K562 (cell line): Measurements from ENCODE around the gene S100P. TPM values are rescaled to one million over a fixed set of nuclear protein-coding genes. Genes with fewer than 3 reads are reported as not detected.

Source experiments
- ATAC-seq: fragments of 200-7000 bp; cut with Tn5 transposase; 3 replicates; pipeline ENCODE4 v1.9.1; 2020; ENCODE audit warnings: moderate library complexity
- BruUV-seq: library from RNA; stranded (reverse); fragments of 400-500 nt; replicated peaks from 2 replicates; lab custom pipeline; 2021; lab: Mats Ljungman, UMichigan
- CTCF ChIA-PET: fragments of 300-600 bp; formaldehyde crosslinking; extraction: SDS; loops from one replicate; lab custom pipeline; 2021; ENCODE audit warnings: low intra/inter-chr PET ratio; lab: Yijun Ruan, JAX
- POLR2A ChIA-PET: fragments of 300-600, 350-650 bp; sonication (Branson Sonifier 250); formaldehyde crosslinking; extraction: SDS; loops from one replicate; lab custom pipeline; 2021; ENCODE audit warnings: antibody characterized with exemption, inconsistent platforms; lab: Yijun Ruan, JAX
- DNase-seq, 4 experiments: peaks; one replicate each; pipeline versions ENCODE4 v3.0.0 to v3.0.0-alpha.2; 2011 to 2018; ENCODE audit warnings: low spot score in 3 of 4, mixed read lengths in 3 of 4; ENCODE audit errors: extremely low read depth in 1 of 4
- FAIRE-seq: peaks from 2 replicates; lab custom pipeline; 2011; peaks lifted over from hg19 to GRCh38; lab: Jason Lieb, UNC
- H2AFZ ChIP-seq: 2 replicates; pipeline ENCODE4 v1.6.0; 2011; ENCODE audit warnings: low read depth, low read length, control low read depth, inconsistent platforms
- H3K27ac ChIP-seq: fragments of 200-600 bp; 3 replicates; pipeline ENCODE4 v1.8.0; 2011; ENCODE audit warnings: low read depth, mild to moderate bottlenecking, control low read depth, inconsistent platforms, low read length, moderate library complexity, mixed read lengths; ENCODE audit errors: extremely low read depth
- H3K27me3 ChIP-seq, 2 experiments: fragments of 300-600 bp in 1 of 2; 2 replicates in 1 of 2; 3 replicates in 1 of 2; pipeline versions ENCODE4 v1.6.0 to v1.8.0; 2011; ENCODE audit warnings: inconsistent platforms in 2 of 2, low read length in 2 of 2, mild to moderate bottlenecking in 1 of 2, mixed read lengths in 1 of 2, moderate library complexity in 1 of 2; ENCODE audit not compliant: control insufficient read depth in 2 of 2, insufficient read depth in 2 of 2
- H3K36me3 ChIP-seq: fragments of 300-600 bp; 3 replicates; pipeline ENCODE4 v1.8.0; 2011; ENCODE audit warnings: mild to moderate bottlenecking, low read length, inconsistent platforms; ENCODE audit not compliant: control insufficient read depth, insufficient read depth
- H3K4me1 ChIP-seq, 2 experiments: fragments of 200-600 bp in 1 of 2; replicated peaks in 1 of 2; 2 replicates in 1 of 2; 3 replicates in 1 of 2; pipeline versions ENCODE4 v1.5.1 to v1.8.0; 2011; ENCODE audit warnings: inconsistent platforms in 2 of 2, low read length in 2 of 2, mild to moderate bottlenecking in 1 of 2, mixed read lengths in 1 of 2, moderate library complexity in 1 of 2; ENCODE audit not compliant: control insufficient read depth in 2 of 2, insufficient read depth in 2 of 2
- H3K4me2 ChIP-seq: 2 replicates; pipeline ENCODE4 v1.6.1; 2011; ENCODE audit warnings: low read length, control low read depth, inconsistent platforms, mixed read lengths; ENCODE audit not compliant: insufficient read depth
- H3K4me3 ChIP-seq: fragments of 200-600 bp; sonication (generic), shearing (Covaris generic); 2 replicates; pipeline ENCODE4 v1.5.1; 2016; ENCODE audit warnings: control low read depth, inconsistent platforms
- H3K79me2 ChIP-seq: fragments of 200-600 bp; 3 replicates; pipeline ENCODE4 v1.8.0; 2011; ENCODE audit warnings: low read length, inconsistent platforms; ENCODE audit not compliant: control insufficient read depth, insufficient read depth
- H3K9ac ChIP-seq, 2 experiments: 2 replicates each; pipeline versions ENCODE4 v1.6.0 to v1.6.1; 2011; ENCODE audit warnings: low read depth in 2 of 2, low read length in 2 of 2, control low read depth in 1 of 2, inconsistent platforms in 1 of 2, mild to moderate bottlenecking in 1 of 2, mixed read lengths in 1 of 2; ENCODE audit not compliant: insufficient read depth in 1 of 2
- H3K9me1 ChIP-seq: one replicate; pipeline ENCODE4 v1.6.0; 2011; ENCODE audit warnings: inconsistent platforms, mild to moderate bottlenecking, low read length, moderate library complexity; ENCODE audit not compliant: control insufficient read depth, insufficient read depth
- H3K9me3 ChIP-seq: replicated peaks from 2 replicates; pipeline ENCODE4 v1.5.1; 2011; ENCODE audit warnings: low read depth, low read length, inconsistent platforms; ENCODE audit not compliant: control insufficient read depth, insufficient read depth
- H4K20me1 ChIP-seq: replicated peaks from 2 replicates; pipeline ENCODE4 v1.6.1; 2011; ENCODE audit warnings: low read length, inconsistent platforms, mixed read lengths; ENCODE audit not compliant: control insufficient read depth, insufficient read depth
- BRD4 ChIP-seq: fragments of 200-600 bp; sonication (generic); IDR thresholded peaks from 2 replicates; pipeline ENCODE4 v1.6.1; 2017; ENCODE audit warnings: inconsistent platforms
- GATAD2A ChIP-seq: fragments of 450-650 bp; IDR thresholded peaks from 2 replicates; pipeline ENCODE4 v1.6.1; 2017
- MAFG ChIP-seq: fragments of 450-650 bp; conservative IDR thresholded peaks from 2 replicates; pipeline ENCODE4 v1.6.1; 2016; ENCODE audit warnings: missing genetic modification characterization, missing compliant biosample characterization
- NFE2L1 ChIP-seq: fragments of 450-650 bp; IDR thresholded peaks from 2 replicates; pipeline ENCODE4 v1.6.1; 2016; ENCODE audit warnings: missing genetic modification characterization, low read depth, mild to moderate bottlenecking, missing compliant biosample characterization, moderate library complexity, borderline replicate concordance
- POLR2G ChIP-seq: fragments of 200-400 bp; formaldehyde crosslinking; IDR thresholded peaks from 2 replicates; pipeline ENCODE4 v1.6.1; 2017; ENCODE audit warnings: low read depth, mild to moderate bottlenecking, antibody characterized with exemption, low read length, moderate library complexity
- PTRF ChIP-seq: fragments of 450-650 bp; IDR thresholded peaks from 2 replicates; pipeline ENCODE4 v1.6.1; 2016; ENCODE audit warnings: mild to moderate bottlenecking, missing genetic modification characterization, missing compliant biosample characterization
- RBM25 ChIP-seq: fragments of 200-400 bp; formaldehyde crosslinking; IDR thresholded peaks from 2 replicates; pipeline ENCODE4 v1.6.1; 2018; ENCODE audit warnings: low read length, low read depth, moderate library complexity; ENCODE audit not compliant: severe bottlenecking
- SP1 ChIP-seq: sonication (generic); formaldehyde crosslinking; IDR thresholded peaks from 2 replicates; pipeline ENCODE4 v1.8.1; 2022; ENCODE audit warnings: mild to moderate bottlenecking, missing genetic modification reagents
- ZBTB1 ChIP-seq: sonication (generic); formaldehyde crosslinking; IDR thresholded peaks from 2 replicates; pipeline ENCODE4 v1.8.1; 2023; ENCODE audit warnings: missing genetic modification reagents, low read depth, mild to moderate bottlenecking, borderline replicate concordance
- ZNF764 ChIP-seq: fragments of 250-450 bp; sonication (Bioruptor Pico); IDR thresholded peaks from 2 replicates; pipeline ENCODE4 v1.4.0; 2020; ENCODE audit warnings: low read depth, mild to moderate bottlenecking, moderate library complexity
- ZSCAN29 ChIP-seq: fragments of 450-650 bp; IDR thresholded peaks from 2 replicates; pipeline ENCODE4 v1.6.1; 2017
- WGBS: fragments of 100-300 bp; shearing (Covaris generic); methylation state at CpG from one replicate; pipeline ENCODE4 v1.1.6; 2016; ENCODE audit warnings: low coverage, mixed read lengths; ENCODE audit not compliant: insufficient coverage; ENCODE audit errors: missing lambda C conversion rate; 5-methylcytosine and 5-hydroxymethylcytosine counted together
- in situ Hi-C: fragments of 300-500 bp; cut with MboI; formaldehyde crosslinking; loops from 4 replicates; pipeline ENCODE4 v1.15.0; 2018; ENCODE audit warnings: inconsistent platforms, mixed read lengths
- intact Hi-C: fragments of 100-400 bp; cut with micrococcal nuclease; formaldehyde crosslinking; loops from 2 replicates; pipeline ENCODE4 v1.14.2; 2022
- polyA plus RNA-seq, 8 experiments: library from polyadenylated mRNA; depleted of rRNA in 4 of 8; stranded (reverse) in 5 of 8; unstranded in 3 of 8; fragments of >200 nt; fragmentation: Nextera tagmentation in 2 of 8; fragmentation: Illumina TruSeq in 1 of 8; extraction: Ambion mirVana in 2 of 8; extraction: Trizol in 1 of 8; gene quantifications; 2 replicates each; pipeline versions ENCODE4 v1.2.1 to v1.2.3, GENCODE V29; 2011 to 2014; ENCODE audit warnings: inconsistent platforms in 1 of 8, missing spikeins in 1 of 8
- total RNA-seq, 7 experiments: library from RNA; depleted of rRNA in 6 of 7; stranded (reverse); fragments of >200 nt in 6 of 7; fragmentation: Illumina TruSeq in 2 of 7; extraction: Trizol in 2 of 7; gene quantifications; 2 replicates each; pipeline versions ENCODE4 v1.2.1 to v1.2.3, GENCODE V29; 2011 to 2021; ENCODE audit warnings: low replicate concordance in 1 of 7
- TF ChIP-seq, protein P1 (sequence below): fragments of 450-650 bp; IDR thresholded peaks from 2 replicates; pipeline ENCODE4 v1.6.1; 2016; ENCODE audit warnings: antibody characterized with exemption
- TF ChIP-seq, protein P2 (sequence below): IDR thresholded peaks from 2 replicates; pipeline ENCODE4 v1.6.1; 2016; ENCODE audit warnings: missing genetic modification characterization, missing compliant biosample characterization

Gene S100P
- total and polyA plus RNA-seq, 9 of the 15 experiments (the other 6 are each of a cell fraction or from before 2014, with no cell fraction given), result 4.1 to 23.8 (median 7.5) TPM

DNA sequence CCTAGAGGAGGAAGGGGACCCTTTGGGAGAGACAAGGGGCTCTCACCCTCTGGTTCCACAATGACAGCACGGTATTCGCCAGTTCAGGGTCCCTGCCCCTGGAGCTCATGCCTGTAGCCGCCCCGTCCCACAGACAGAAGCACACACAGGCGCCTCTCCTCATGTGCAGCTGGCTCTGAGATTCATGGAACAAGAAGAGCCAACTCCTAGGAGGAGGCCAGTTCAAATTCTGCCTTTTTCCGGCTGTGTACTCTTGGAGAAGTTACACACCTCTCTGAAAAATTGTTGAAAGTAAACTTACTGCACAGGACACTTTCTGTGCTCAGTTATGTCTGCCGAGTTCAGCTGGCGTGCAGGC is 37.6 kb downstream of the S100P start (continued):
- no peak for TF ChIP-seq NFE2L1 (tag)
- no peak for TF ChIP-seq POLR2G
- no peak for TF ChIP-seq ZBTB1
- TF ChIP-seq, protein P1, sequence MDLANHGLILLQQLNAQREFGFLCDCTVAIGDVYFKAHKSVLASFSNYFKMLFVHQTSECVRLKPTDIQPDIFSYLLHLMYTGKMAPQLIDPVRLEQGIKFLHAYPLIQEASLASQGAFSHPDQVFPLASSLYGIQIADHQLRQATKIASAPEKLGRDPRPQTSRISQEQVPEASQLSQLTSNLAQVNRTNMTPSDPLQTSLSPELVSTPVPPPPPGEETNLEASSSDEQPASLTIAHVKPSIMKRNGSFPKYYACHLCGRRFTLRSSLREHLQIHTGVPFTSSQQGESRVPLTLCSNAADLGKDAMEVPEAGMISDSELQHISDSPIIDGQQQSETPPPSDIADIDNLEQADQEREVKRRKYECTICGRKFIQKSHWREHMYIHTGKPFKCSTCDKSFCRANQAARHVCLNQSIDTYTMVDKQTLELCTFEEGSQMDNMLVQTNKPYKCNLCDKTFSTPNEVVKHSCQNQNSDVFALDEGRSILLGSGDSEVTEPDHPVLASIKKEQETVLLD, result no peak
- peak; percentile 17; the same call in 1 of the 2 replicates for TF ChIP-seq BRD4

DNA sequence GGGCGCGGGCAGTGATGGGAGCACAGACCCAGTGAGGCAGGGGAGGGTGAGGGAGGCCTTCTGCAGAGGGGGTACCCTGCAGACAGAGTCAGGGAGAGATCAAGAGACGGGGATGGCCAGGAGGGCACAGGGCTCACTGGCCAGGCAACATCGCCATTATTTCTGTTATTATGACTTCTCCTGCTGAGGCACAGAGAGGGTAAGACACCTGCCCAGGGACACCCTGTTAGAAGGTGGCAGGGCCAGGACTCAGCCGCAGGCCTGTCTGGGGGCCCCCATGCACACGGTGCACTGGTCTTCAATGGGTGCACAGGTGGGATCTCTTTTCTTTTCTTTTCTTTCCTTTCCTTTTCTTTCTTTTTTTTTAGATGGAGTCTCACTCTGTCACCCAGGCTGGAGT is 38.1 kb downstream of the S100P start:
- in situ Hi-C loops, result no loop called here
- H4K20me1 ChIP-seq, result no peaks in the 10 kb centered on the region
- FAIRE-seq, result no peak
- TF ChIP-seq SP1 (CRISPR knock-in tag), result 0 out of 2 replicates have a peak, but pooled peaks have one; percentile 2
- 0 out of 2 replicates have a peak, but pooled peaks have one; percentile 15 for TF ChIP-seq GATAD2A
- peak; percentile 6; the same call in 1 of the 2 replicates for TF ChIP-seq PTRF (tag)
- TF ChIP-seq MAFG (tag), result no peak
- TF ChIP-seq, protein P2, sequence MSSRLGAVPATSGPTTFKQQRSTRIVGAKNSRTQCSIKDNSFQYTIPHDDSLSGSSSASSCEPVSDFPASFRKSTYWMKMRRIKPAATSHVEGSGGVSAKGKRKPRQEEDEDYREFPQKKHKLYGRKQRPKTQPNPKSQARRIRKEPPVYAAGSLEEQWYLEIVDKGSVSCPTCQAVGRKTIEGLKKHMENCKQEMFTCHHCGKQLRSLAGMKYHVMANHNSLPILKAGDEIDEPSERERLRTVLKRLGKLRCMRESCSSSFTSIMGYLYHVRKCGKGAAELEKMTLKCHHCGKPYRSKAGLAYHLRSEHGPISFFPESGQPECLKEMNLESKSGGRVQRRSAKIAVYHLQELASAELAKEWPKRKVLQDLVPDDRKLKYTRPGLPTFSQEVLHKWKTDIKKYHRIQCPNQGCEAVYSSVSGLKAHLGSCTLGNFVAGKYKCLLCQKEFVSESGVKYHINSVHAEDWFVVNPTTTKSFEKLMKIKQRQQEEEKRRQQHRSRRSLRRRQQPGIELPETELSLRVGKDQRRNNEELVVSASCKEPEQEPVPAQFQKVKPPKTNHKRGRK, result 0 out of 2 replicates have a peak, but pooled peaks have one; percentile 59
- no peak for TF ChIP-seq ZNF764 (CRISPR knock-in tag)
- TF ChIP-seq RBM25, result no peak
- no peak for TF ChIP-seq ZSCAN29
- TF ChIP-seq, all 486 proteins: peak for 4
- intact Hi-C loops, result loop anchor here (2.0 to 5.0 kb wide), 3 partner anchors 21 to 256 kb away; partner anchors contain the start of gene KIAA0232
- DNase-seq, result no peak
- H3K9me3 ChIP-seq, result no peaks in the 10 kb centered on the region
- H3K9ac ChIP-seq, result peak overlapping the region; percentile 82 to 88
- peak overlapping the region; percentile 85 for H3K4me2 ChIP-seq
- CTCF ChIA-PET, result no interaction called here
- H3K27me3 ChIP-seq, result no peaks in the 10 kb centered on the region
- no peak for ATAC-seq
- peak overlapping the region; percentile 93 for H3K27ac ChIP-seq
- peaks cover 4% of the 10 kb centered on the region for H3K9me1 ChIP-seq
- no peaks in the 10 kb centered on the region for H3K36me3 ChIP-seq
- POLR2A ChIA-PET, result interaction anchor here (1.1 to 1.9 kb wide), 7 partner anchors 17 to 136 kb away, joined by 3 to 9 read pairs (median 4); partner anchors contain the start of gene MRFAP1L1
- no TSS peak for BruUV-seq
- H2AFZ ChIP-seq, result no peak overlapping the region
- H3K79me2 ChIP-seq, result no peaks in the 10 kb centered on the region
- WGBS, result 83% methylated on average over 4 of the region's 6 CpGs
- H3K4me3 ChIP-seq, result no peak overlapping the region
- peaks cover 58 to 62% of the 10 kb centered on the region in 2 experiments for H3K4me1 ChIP-seq
